Stomach smooth muscle (tissue), 2 donors: ENCODE results near the gene PIM1.
A peak's percentile ranks its signal among the peaks of the same experiment; 100 is the strongest.

Source experiments
- H3K27ac ChIP-seq: one replicate; pipeline ENCODE4 v1.7.0; 2013; ENCODE audit warnings: mild to moderate bottlenecking, low read length, inconsistent platforms
- H3K27me3 ChIP-seq, 2 donors: one replicate each; pipeline ENCODE4 v1.7.0; 2013; ENCODE audit warnings: low read length in 2 of 2; ENCODE audit not compliant: insufficient read depth in 2 of 2, control insufficient read depth in 1 of 2
- H3K36me3 ChIP-seq, 2 donors: one replicate each; pipeline ENCODE4 v1.7.0; 2013; ENCODE audit warnings: low read length in 2 of 2; ENCODE audit not compliant: control insufficient read depth in 2 of 2, insufficient read depth in 2 of 2
- H3K4me1 ChIP-seq: one replicate; pipeline ENCODE4 v1.7.0; 2013; ENCODE audit warnings: low read length; ENCODE audit not compliant: control insufficient read depth, insufficient read depth
- H3K4me3 ChIP-seq, 2 donors: one replicate each; pipeline ENCODE4 v1.7.0; 2013; ENCODE audit warnings: low read length in 2 of 2
- H3K9ac ChIP-seq, 2 donors: one replicate each; pipeline ENCODE4 v1.7.0; 2013; ENCODE audit warnings: low read length in 2 of 2, mild to moderate bottlenecking in 1 of 2
- H3K9me3 ChIP-seq, 2 donors: one replicate each; pipeline ENCODE4 v1.7.0; 2013; ENCODE audit warnings: low read length in 2 of 2; ENCODE audit not compliant: control insufficient read depth in 2 of 2
- donor health status: healthy.
- donor health status: Pancreatic carcinoma.

The PIM1 gene

GRCh38 chr6:37139230-37139962 lies 30.6 kb upstream of the PIM1 start:
- no peak overlapping the region for H3K27ac ChIP-seq
- no peaks in the 10 kb centered on the region for H3K36me3 ChIP-seq
- no peak overlapping the region for H3K9ac ChIP-seq
- no peak overlapping the region for H3K4me3 ChIP-seq
- no peaks in the 10 kb centered on the region for H3K27me3 ChIP-seq
- H3K9me3 ChIP-seq: no peaks in the 10 kb centered on the region
- peaks cover 28% of the 10 kb centered on the region for H3K4me1 ChIP-seq

GRCh38 chr6:37140145-37140544 lies 29.8 kb upstream of the PIM1 start:
- Histone ChIP-seq H3K27ac (no peak overlapping the region), H3K9ac (no peak overlapping the region), H3K9me3 (no peaks in the 10 kb centered on the region), H3K36me3 (no peaks in the 10 kb centered on the region), H3K27me3 (no peaks in the 10 kb centered on the region), H3K4me3 (no peak overlapping the region), H3K4me1 (peaks cover 21% of the 10 kb centered on the region)

GRCh38 chr6:37141281-37142049 lies 28.5 kb upstream of the PIM1 start:
- peaks cover 20% of the 10 kb centered on the region for H3K4me1 ChIP-seq
- peak overlapping the region in 1 of 2 donors; percentile 8 for H3K4me3 ChIP-seq
- H3K9me3 ChIP-seq: no peaks in the 10 kb centered on the region
- peak overlapping the region; percentile 58 for H3K27ac ChIP-seq
- no peak overlapping the region for H3K9ac ChIP-seq
- no peaks in the 10 kb centered on the region for H3K36me3 ChIP-seq
- H3K27me3 ChIP-seq: no peaks in the 10 kb centered on the region

- Histone ChIP-seq H3K27ac (peak overlapping the region; percentile 58), H3K36me3 (no peaks in the 10 kb centered on the region), H3K27me3 (no peaks in the 10 kb centered on the region), H3K9me3 (no peaks in the 10 kb centered on the region), H3K4me1 (peaks cover 16% of the 10 kb centered on the region), H3K4me3 (no peak overlapping the region), H3K9ac (no peak overlapping the region)
These were observed 27.8 kb upstream of the PIM1 start for GRCh38 chr6:37142050-37142614.

- Histone ChIP-seq H3K4me3 (no peak overlapping the region), H3K4me1 (peaks cover 8% of the 10 kb centered on the region), H3K9ac (no peak overlapping the region), H3K36me3 (no peaks in the 10 kb centered on the region), H3K9me3 (no peaks in the 10 kb centered on the region), H3K27me3 (no peaks in the 10 kb centered on the region), H3K27ac (no peak overlapping the region)
These were observed 26.4 kb upstream of the PIM1 start for GRCh38 chr6:37143585-37143984.

GRCh38 chr6:37145443-37145842 lies 24.5 kb upstream of the PIM1 start:
- Histone ChIP-seq H3K9ac (no peak overlapping the region), H3K9me3 (no peaks in the 10 kb centered on the region), H3K4me3 (no peak overlapping the region), H3K36me3 (no peaks in the 10 kb centered on the region), H3K27ac (no peak overlapping the region), H3K27me3 (no peaks in the 10 kb centered on the region), H3K4me1 (peaks cover 8% of the 10 kb centered on the region)

- H3K4me3 ChIP-seq: no peak overlapping the region
- H3K27me3 ChIP-seq: no peaks in the 10 kb centered on the region
- H3K36me3 ChIP-seq: no peaks in the 10 kb centered on the region
- peaks cover 4% of the 10 kb centered on the region for H3K4me1 ChIP-seq
- no peaks in the 10 kb centered on the region for H3K9me3 ChIP-seq
- no peak overlapping the region for H3K9ac ChIP-seq
- no peak overlapping the region for H3K27ac ChIP-seq
These were observed 23.2 kb upstream of the PIM1 start for GRCh38 chr6:37146735-37147157.

- no peak overlapping the region for H3K4me3 ChIP-seq
- H3K27me3 ChIP-seq: no peaks in the 10 kb centered on the region
- no peaks in the 10 kb centered on the region for H3K9me3 ChIP-seq
- no peaks in the 10 kb centered on the region for H3K4me1 ChIP-seq
- H3K9ac ChIP-seq: no peak overlapping the region
- H3K36me3 ChIP-seq: no peaks in the 10 kb centered on the region
- no peak overlapping the region for H3K27ac ChIP-seq
These were observed 20.2 kb upstream of the PIM1 start for GRCh38 chr6:37149745-37150144.

GRCh38 chr6:37150314-37150713 lies 19.6 kb upstream of the PIM1 start:
- Histone ChIP-seq H3K9ac (no peak overlapping the region), H3K27me3 (no peaks in the 10 kb centered on the region), H3K9me3 (no peaks in the 10 kb centered on the region), H3K4me1 (no peaks in the 10 kb centered on the region), H3K27ac (no peak overlapping the region), H3K36me3 (no peaks in the 10 kb centered on the region), H3K4me3 (no peak overlapping the region)

- H3K4me3 ChIP-seq: no peak overlapping the region
- no peaks in the 10 kb centered on the region for H3K4me1 ChIP-seq
- no peak overlapping the region for H3K9ac ChIP-seq
- H3K27me3 ChIP-seq: no peaks in the 10 kb centered on the region
- H3K9me3 ChIP-seq: no peaks in the 10 kb centered on the region
- H3K27ac ChIP-seq: no peak overlapping the region
- H3K36me3 ChIP-seq: no peaks in the 10 kb centered on the region
These were observed 14.3 kb upstream of the PIM1 start for GRCh38 chr6:37155394-37156312.
